Uterus (tissue), 2 donors: Measurements from ENCODE around the gene CYP2A6.

Source experiments
- POLR2A ChIP-seq, 2 donors: fragments of 450-650 bp; IDR thresholded peaks; one replicate each; pipeline ENCODE4 v1.6.1; 2016; ENCODE audit warnings: antibody characterized with exemption in 2 of 2, mild to moderate bottlenecking in 1 of 2, moderate library complexity in 1 of 2
- TF ChIP-seq, protein P1 (sequence below), 4 experiments: fragments of 200-600 bp in 2 of 4; fragments of 450-650 bp in 2 of 4; sonication (generic) in 2 of 4; IDR thresholded peaks; one replicate each; pipeline ENCODE4 v1.5.1; 2016 to 2019; ENCODE audit warnings: antibody characterized with exemption in 4 of 4, mild to moderate bottlenecking in 2 of 4, moderate library complexity in 1 of 4

- TF ChIP-seq, protein P1, sequence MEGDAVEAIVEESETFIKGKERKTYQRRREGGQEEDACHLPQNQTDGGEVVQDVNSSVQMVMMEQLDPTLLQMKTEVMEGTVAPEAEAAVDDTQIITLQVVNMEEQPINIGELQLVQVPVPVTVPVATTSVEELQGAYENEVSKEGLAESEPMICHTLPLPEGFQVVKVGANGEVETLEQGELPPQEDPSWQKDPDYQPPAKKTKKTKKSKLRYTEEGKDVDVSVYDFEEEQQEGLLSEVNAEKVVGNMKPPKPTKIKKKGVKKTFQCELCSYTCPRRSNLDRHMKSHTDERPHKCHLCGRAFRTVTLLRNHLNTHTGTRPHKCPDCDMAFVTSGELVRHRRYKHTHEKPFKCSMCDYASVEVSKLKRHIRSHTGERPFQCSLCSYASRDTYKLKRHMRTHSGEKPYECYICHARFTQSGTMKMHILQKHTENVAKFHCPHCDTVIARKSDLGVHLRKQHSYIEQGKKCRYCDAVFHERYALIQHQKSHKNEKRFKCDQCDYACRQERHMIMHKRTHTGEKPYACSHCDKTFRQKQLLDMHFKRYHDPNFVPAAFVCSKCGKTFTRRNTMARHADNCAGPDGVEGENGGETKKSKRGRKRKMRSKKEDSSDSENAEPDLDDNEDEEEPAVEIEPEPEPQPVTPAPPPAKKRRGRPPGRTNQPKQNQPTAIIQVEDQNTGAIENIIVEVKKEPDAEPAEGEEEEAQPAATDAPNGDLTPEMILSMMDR (IDR thresholded peaks at IDR 0.05) = no peak
- no peak for TF ChIP-seq POLR2A (IDR thresholded peaks at IDR 0.05)
Measured at GRCh38 chr19:40867701-40868100, 17.5 kb upstream of the CYP2A6 start.
